GM18505 (cell line): ENCODE measurements around the gene TBC1D16.

ENCODE experiments used
- ATAC-seq: cut with Tn5 transposase; IDR thresholded peaks from one replicate; pipeline ENCODE4 v1.9.1; 2021; ENCODE audit not compliant: unreplicated experiment
- POLR2A ChIP-seq: IDR thresholded peaks from 4 replicates; pipeline ENCODE4 v1.6.1; 2011; ENCODE audit warnings: borderline replicate concordance; ENCODE audit not compliant: insufficient read depth, insufficient read length; ENCODE audit errors: extremely low read depth

The TBC1D16 gene

GRCh38 chr17:79989106-79989835 lies 46.4 kb downstream of the TBC1D16 start:
- no peak for ATAC-seq

DNA sequence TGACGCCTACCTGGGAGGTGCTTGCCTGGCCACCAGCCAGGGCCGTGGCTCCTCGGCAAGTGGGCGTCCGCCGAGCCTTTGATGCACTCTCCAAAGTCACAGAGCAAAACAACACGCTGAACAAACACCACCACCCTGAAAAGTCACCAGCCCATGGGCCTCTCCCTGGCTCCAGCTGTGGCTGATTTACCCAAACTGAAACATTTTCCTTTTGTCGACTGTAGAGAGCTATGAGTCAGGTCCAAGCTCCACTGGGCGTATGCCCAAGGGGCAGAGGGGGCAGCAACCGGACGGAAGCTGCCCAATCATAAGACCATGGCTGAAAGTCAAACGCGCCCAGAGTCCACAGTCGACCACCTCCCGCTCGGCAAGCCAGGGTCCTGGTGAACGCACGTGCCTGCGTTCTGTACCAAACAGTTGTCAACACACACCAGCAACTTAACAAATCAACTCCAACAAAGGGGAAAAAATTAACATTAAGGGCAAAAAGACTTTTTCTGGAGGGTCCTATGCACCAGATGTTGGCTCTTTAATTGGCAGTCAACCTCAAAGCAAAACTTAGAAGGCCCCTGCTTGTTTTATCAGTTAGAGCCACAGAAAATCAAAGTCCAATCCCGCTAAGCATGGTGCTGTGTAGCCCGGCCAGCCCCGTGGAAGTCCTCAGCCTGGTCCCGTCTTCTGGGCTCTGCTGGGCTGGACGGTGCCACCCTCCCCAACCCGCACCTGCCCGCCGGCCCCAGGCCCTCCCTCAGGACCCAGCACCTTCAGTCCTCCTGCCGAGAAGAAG lies 47.3 kb downstream of the TBC1D16 start:
- no peak for TF ChIP-seq POLR2A
- ATAC-seq, result no peak

More at GRCh38 chr17:79989106-79989835, 46.4 kb downstream of the TBC1D16 start:
- no peak for TF ChIP-seq POLR2A

DNA sequence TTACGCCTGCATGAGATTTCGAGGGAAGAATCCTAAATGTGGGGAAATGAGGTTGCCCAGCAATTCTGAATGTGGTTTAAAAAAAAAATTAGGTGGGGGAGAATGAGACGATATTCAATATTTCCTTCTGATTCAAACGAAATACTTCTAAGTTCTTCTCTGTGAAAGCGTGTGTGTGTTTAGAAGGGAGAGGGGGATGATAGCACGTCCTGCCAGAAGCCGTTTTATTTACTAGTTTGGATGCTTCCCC lies 47.8 kb downstream of the TBC1D16 start:
- ATAC-seq, result no peak

GRCh38 chr17:79987187-79987934 lies 48.3 kb downstream of the TBC1D16 start:
- no peak for TF ChIP-seq POLR2A
- no peak for ATAC-seq

More for the DNA sequence above, 47.8 kb downstream of the TBC1D16 start:
- TF ChIP-seq POLR2A, result no peak

DNA sequence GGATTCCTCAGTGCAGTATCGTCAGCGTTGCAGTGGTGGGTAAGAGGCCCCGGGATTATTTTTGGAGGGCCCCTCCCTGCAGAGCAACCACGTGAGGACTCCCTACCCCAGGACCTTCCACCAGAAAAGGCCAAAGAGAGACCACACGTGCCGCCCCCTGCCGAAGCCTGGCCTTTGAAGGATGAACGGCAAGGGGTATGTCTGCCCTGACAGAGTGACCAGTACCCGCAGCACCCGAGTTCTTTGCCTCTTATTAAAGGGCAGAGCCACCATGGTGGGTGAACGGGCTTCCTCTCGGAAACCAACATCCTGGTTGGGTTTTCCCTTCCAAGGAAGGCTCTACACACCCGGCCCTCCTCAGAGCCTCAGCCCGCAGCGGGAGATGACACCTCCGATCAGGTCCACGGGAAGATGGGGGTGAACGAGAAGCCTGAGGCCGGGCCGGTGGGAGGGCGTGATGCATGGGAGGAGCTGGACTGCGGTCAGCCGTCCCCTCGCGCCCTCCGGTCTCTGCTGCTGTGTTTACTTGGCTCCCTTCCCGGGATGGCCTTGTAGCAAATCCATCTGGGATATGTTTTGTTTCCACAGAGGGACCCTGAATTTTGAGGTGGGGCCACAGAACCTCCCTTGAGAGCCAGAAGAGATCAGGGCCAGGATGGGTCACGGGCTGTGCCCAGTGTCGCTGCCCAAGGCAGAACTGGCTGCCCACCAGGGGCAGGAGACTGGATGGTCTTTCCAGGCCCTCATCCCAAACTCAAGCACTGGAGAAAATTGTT lies 49.1 kb downstream of the TBC1D16 start:
- ATAC-seq, result no peak
- no peak for TF ChIP-seq POLR2A

DNA sequence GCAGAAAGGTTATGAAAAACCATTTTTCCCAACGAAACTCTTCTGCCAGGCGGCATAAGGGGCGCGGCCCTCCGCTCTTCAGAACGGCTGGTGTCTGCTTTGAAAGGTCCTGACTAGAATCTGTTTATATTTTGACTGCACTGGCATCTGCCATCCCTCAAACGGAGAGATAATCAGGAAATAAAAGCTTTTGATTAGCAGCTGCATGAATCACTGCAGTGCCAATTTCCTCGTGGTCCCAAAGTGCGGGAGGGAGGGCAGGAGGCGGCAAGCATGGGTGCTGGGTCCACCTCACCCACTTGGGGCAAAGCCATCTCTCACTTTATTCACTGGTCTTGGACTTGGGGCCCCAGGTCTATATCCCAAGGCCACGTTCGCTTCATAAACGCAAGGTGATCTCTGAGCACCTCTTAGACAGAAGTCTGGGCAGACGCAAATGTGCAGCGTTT lies 49.7 kb downstream of the TBC1D16 start:
- no peak for ATAC-seq
- TF ChIP-seq POLR2A, result no peak

DNA sequence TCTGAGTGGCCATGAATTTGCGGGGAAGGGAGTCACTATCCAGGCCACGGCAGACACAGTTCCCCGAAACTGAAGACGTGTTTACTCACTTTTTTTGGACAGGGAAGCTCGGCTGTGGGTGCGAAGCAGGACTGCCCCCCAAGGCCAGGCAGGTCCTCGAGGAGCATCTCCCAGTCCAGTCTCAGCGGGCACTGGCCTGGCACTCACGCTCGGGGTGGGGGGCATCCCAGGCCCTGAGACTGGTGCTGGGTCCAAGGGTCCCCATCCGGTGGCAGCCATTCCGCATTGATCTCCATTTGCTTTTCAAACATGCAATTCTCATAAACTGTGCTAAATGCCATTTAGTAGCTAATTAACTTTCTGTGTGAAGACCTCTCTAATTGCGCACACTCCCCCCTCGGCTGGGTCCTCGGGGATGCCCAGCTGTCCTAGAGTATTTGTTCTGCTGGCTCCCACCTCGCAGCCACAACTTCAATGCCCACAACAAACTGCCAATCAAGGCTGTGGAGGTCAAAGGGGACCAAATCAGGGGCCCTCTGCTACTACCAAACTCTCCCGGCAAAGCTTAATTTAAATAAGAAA lies 50.2 kb downstream of the TBC1D16 start:
- TF ChIP-seq POLR2A, result no peak
- no peak for ATAC-seq

- TF ChIP-seq POLR2A, result no peak
- no peak for ATAC-seq
These were observed 50.8 kb downstream of the TBC1D16 start for GRCh38 chr17:79984877-79985276.

DNA sequence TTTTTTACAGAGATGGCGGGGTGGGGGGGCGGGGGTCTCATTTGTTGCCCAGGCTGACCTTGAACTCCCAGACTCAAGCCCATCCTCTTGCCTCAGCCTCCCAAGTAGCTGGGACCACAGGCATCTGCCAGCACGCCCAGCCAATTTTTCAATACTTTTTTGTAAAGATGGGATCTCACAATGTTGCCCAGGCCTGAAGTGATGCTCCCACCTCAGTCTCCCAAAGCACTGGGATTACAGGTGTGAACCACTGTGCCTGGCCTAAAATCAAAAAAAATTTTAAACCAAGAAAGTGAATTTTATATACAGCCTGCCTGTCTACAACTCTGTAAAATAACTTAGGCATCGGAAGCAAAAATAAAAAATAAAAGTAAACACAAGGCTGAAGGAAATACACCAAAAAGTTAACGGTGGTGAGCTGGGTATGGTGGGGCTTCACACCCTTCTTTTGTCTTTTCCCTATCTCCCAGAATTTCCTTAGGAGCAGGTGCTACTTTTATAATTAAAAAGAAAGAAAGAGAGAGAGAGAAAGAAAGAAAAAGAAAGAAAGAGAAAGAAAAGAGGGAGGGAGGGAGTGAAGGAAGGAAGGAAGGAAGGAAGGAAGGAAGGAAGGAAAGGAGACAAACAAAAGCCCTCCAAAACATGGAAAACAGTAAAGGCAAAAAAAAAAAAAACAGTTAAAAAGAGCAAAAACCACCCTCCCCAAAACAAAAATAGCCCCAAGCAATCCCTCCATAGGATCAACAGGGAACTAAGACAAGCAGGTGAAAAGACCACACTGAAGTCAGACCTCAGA lies 51.4 kb downstream of the TBC1D16 start:
- TF ChIP-seq POLR2A, result no peak
- ATAC-seq, result no peak

GRCh38 chr17:79983456-79983855 lies 52.2 kb downstream of the TBC1D16 start:
- no peak for ATAC-seq
- TF ChIP-seq POLR2A, result no peak

GRCh38 chr17:79982986-79983385 lies 52.7 kb downstream of the TBC1D16 start:
- ATAC-seq, result no peak
- no peak for TF ChIP-seq POLR2A

- no peak for ATAC-seq
- no peak for TF ChIP-seq POLR2A
These were observed 54.0 kb downstream of the TBC1D16 start for GRCh38 chr17:79981661-79982101.
